ENCODE measurements around the gene CATSPERD.

- TF ChIP-seq FOXM1 (IDR thresholded peaks at IDR 0.05; ENCODE audit: borderline replicate concordance, low read depth), result no peak
- TF ChIP-seq EP300 (IDR thresholded peaks at IDR 0.05; ENCODE audit: borderline replicate concordance), result no peak
- TF ChIP-seq TCF12 (IDR thresholded peaks at IDR 0.05; ENCODE audit: low read depth), result no peak
- no peak for TF ChIP-seq NFIC (IDR thresholded peaks at IDR 0.05)
- TF ChIP-seq, protein P1, sequence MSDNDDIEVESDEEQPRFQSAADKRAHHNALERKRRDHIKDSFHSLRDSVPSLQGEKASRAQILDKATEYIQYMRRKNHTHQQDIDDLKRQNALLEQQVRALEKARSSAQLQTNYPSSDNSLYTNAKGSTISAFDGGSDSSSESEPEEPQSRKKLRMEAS (IDR thresholded peaks at IDR 0.05), result no peak
- TF ChIP-seq TAF1 (IDR thresholded peaks at IDR 0.05; ENCODE audit: low read depth), result no peak
- no peak for TF ChIP-seq CEBPB (IDR thresholded peaks at IDR 0.05)
- TF ChIP-seq RAD21 (IDR thresholded peaks at IDR 0.05; ENCODE audit: low read depth), result no peak
- no peak for TF ChIP-seq YY1 (IDR thresholded peaks at IDR 0.05; ENCODE audit: low read depth)
- no peak for TF ChIP-seq USF1 (IDR thresholded peaks at IDR 0.05)
- no peak for TF ChIP-seq EGR1 (IDR thresholded peaks at IDR 0.05)
- no peak for TF ChIP-seq CREB1 (IDR thresholded peaks at IDR 0.05; ENCODE audit: low read depth)
- TF ChIP-seq, protein P2, sequence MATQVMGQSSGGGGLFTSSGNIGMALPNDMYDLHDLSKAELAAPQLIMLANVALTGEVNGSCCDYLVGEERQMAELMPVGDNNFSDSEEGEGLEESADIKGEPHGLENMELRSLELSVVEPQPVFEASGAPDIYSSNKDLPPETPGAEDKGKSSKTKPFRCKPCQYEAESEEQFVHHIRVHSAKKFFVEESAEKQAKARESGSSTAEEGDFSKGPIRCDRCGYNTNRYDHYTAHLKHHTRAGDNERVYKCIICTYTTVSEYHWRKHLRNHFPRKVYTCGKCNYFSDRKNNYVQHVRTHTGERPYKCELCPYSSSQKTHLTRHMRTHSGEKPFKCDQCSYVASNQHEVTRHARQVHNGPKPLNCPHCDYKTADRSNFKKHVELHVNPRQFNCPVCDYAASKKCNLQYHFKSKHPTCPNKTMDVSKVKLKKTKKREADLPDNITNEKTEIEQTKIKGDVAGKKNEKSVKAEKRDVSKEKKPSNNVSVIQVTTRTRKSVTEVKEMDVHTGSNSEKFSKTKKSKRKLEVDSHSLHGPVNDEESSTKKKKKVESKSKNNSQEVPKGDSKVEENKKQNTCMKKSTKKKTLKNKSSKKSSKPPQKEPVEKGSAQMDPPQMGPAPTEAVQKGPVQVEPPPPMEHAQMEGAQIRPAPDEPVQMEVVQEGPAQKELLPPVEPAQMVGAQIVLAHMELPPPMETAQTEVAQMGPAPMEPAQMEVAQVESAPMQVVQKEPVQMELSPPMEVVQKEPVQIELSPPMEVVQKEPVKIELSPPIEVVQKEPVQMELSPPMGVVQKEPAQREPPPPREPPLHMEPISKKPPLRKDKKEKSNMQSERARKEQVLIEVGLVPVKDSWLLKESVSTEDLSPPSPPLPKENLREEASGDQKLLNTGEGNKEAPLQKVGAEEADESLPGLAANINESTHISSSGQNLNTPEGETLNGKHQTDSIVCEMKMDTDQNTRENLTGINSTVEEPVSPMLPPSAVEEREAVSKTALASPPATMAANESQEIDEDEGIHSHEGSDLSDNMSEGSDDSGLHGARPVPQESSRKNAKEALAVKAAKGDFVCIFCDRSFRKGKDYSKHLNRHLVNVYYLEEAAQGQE (IDR thresholded peaks at IDR 0.05; ENCODE audit: low read depth), result no peak
- TF ChIP-seq TEAD4 (IDR thresholded peaks at IDR 0.05), result no peak
Observed at GRCh38 chr19:5765220-5765619, 44.8 kb downstream of the CATSPERD start.
